Adrenal gland (tissue), 5 donors: ENCODE data around the gene HOXD8.

ENCODE experiments used
- CTCF ChIP-seq, 6 experiments: fragments of 450-650 bp in 4 of 6; fragments of 200-600 bp in 2 of 6; sonication (generic) in 1 of 6; IDR thresholded peaks; 1 replicate in 5 of 6; 2 replicates in 1 of 6; pipeline versions ENCODE4 v1.5.1 to v1.8.0; 2016 to 2021; ENCODE audit warnings: antibody characterized with exemption in 6 of 6, mild to moderate bottlenecking in 2 of 6, moderate library complexity in 1 of 6
- POLR2A ChIP-seq, 2 donors: fragments of 450-650 bp; IDR thresholded peaks; one replicate each; pipeline ENCODE4 v1.6.1; 2017; ENCODE audit warnings: antibody characterized with exemption in 2 of 2, mild to moderate bottlenecking in 2 of 2, moderate library complexity in 1 of 2
- donor health status: DM: no; HTN: no; CAD: no.

DNA sequence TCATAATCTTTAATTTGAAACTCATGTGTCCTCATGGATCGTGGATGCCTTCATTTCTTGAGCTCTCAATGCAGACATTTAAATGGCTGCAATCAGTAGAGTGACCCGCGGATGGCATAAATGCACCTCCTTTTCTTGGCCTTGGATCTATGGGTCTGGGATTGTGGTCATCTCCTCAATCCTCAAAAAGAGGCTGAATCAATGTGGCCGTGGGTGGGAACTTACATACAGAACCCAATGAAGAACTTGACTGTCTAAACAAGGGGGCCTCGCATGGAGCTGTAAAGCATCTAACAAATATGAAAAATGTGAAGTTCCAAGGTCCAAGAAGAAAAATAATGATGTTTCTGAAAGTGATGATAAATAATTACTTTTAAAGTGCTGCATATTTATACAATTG is 34.1 kb upstream of the HOXD8 start:
- no peak for TF ChIP-seq CTCF (IDR thresholded peaks at IDR 0.05)
- no peak for TF ChIP-seq POLR2A (IDR thresholded peaks at IDR 0.05)
